NCI-H748 treated with DMSO at 0.1 percent for 48 hours (cell line): ENCODE results near the gene FAM174B.

Source experiments
- DNase-seq: peaks from one replicate; lab custom pipeline; 2025; lab: John Stamatoyannopoulos, UW

The FAM174B gene

GRCh38 chr15:92599394-92599970 lies 56.1 kb downstream of the FAM174B start:
- no peak for DNase-seq

DNA sequence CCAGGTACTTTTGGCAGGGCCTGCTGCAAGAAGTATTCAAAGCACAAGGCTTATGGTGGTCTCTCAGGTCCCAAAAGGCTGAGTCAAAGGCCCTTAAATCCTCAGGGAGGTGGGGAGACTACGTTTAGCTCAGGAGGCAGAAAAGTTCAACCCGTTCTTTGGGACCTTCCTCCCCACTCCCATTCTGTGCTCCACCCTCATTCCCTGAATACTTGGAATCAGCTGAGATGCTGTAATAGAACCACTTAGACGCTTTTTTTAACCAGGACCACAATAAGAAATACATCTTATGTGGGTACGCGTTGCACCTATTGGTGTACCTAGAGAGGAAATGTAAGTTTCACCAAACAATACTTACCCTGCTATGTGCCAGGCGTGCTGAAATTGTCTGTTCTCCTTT lies 58.0 kb downstream of the FAM174B start:
- DNase-seq, result no peak

- no peak for DNase-seq
Observed at GRCh38 chr15:92596623-92597022, 59.0 kb downstream of the FAM174B start.

DNA sequence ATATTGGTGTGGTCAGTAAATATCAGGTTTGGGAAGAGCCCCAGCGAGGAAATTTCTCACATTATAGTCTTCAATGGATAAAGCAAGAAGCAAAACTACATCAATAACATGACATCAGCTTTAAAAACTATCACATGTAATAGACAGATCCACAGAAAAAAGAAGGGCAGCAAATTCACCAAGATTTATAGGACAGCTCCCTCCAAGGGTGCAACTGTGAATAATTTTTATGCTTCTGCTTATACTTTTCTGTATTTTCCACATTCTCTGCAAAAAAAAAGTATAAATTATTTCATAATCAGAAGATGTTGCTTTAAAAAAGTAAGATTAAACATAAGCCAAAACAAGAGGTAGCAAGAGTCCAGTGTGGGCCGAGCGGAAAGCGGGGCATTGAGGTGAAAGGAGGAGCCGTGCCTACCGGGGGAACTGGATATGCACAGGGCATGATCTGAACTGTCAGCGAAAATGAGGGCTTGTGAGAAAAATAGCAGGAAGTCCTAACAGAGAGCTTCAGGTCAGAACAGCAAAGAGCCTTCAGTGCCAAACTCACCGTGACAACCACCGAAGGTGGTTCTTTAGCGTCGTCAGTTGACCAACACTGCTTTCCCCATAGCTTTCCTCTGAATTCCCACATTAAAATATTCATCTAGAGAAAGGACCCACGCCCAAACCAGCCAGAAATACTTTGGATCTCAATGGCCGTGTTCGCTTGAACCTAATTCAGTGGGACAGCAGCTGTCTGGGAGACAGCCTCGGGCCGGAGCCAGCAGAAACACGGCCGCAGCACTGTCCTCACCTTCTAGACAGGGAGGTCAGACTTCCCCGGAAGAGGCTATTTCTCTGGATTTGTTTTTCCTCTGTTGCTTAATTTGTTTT lies 59.8 kb downstream of the FAM174B start:
- DNase-seq, result no peak

GRCh38 chr15:92591275-92591674 lies 64.3 kb downstream of the FAM174B start:
- no peak for DNase-seq

- no peak for DNase-seq
Observed at GRCh38 chr15:92586966-92587365, 68.6 kb downstream of the FAM174B start.

DNA sequence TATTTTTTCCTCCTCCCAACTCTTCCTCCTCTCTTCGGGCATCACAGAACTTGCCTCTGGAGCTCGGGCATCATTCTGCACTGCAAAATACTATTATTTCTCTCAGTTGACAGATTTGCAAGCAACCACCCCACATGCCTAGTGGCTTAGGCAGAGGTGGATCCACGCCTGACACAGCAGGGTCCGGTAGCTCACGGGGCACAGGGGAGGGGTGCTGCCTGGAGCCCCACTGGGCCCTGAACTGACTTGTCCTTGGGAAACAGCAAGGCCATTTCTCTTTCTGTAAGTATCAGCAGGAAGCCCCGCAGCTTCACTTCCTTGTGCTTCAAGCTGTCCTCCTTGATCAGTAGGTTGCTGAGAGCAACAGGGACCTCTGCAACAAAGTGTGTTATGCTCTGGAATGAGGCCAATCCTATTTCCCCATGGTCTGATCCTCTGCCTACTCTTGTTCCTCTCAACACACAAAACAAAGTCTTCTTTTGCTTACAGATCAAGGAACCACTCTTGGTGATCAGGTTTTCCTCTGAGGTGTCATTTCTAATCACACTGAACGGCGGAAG lies 69.1 kb downstream of the FAM174B start:
- DNase-seq, result no peak

DNA sequence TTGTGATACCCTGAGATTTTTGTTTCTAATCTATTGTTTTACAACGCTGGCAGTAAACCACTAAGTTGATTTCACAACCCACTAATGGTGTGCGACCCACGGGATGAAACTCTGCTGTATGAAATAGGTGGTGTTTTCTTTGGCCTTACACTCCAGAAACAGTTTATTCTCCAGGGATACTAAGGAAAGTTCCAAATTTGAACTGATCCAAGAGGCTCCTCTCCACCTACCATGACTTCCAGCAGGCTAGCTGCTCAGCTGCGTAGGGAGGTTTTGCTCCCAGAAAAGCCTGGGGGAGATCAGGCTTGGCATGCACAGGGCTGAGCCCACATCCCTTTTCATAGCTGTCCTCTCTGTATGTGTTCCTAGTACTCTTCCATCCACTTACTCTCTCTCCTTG lies 71.5 kb downstream of the FAM174B start:
- DNase-seq, result no peak

GRCh38 chr15:92583096-92584034 lies 72.2 kb downstream of the FAM174B start:
- DNase-seq, result no peak

DNA sequence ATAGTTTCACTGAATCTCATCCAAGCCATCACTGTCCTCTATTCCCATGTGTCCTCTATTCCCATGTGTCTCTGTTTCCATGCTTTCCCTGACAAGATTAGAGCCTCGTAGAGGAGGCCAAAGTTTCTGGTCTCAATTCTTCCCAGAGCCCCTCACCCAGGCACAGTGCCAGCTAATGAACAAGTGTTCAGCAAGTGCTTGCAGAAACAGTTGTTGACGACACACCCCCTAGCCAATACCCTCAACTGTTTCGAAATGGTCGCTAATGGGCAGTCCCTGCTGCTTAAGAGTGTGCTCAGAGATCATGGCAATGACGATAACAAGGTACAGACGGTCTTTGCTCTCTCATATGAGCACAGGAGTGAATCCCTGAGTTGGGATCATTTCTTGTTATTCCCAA lies 73.4 kb downstream of the FAM174B start:
- no peak for DNase-seq

DNA sequence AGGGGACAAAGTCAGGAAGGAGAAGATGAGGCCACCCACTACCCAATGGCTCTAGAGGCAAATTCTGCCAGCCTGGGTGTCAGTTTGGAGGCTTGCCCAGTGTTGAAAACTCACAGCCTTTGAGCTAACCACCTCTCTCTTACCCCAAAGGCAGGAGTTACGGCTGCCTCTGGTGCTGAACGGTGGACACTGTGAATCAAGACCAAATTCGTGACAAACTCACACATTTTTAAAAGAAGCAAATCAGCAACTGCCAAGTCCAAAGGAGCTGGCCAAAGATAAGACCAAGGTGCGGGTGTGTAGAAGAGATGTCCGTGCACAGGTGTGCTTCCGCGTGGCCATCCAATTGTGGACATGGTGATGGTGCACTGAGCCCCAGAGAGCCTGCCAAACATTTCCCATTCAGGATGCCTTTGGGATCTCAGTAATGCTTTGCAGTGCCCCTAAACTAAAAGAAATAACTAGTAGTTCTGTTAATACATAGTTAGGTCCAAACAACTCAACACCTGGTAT lies 74.6 kb downstream of the FAM174B start:
- no peak for DNase-seq

- no peak for DNase-seq
Observed at GRCh38 chr15:92580521-92580920, 75.1 kb downstream of the FAM174B start.

DNA sequence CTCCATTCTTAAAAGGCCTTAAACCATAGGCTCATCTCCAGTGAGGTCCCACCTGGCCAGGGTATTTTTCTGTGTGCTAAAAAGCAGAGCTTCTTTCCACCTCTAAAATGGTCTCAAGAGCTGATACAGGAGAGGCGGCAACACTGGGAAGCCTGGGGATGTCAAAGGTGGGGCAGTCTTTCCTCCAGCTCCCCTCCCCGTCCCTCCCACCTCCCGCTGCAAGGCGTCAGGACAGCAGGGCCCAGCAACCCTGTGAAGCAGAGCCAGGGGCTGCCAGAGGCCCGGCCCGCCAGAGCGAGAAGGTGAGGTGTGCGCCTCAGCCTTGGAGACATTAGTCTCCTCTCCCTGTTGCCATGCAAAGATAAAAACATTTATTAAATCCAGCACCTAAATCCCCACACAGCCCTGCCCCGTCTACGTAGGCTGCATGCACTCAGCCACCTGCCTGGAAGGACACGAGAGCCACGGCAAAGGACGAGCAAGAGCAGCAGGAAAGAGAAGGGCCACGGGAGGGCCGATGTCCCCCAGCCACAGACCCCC lies 75.6 kb downstream of the FAM174B start:
- no peak for DNase-seq

- no peak for DNase-seq
Observed at GRCh38 chr15:92579486-92579885, 76.1 kb downstream of the FAM174B start.

- DNase-seq, result no peak
Observed at GRCh38 chr15:92578096-92578835, 77.3 kb downstream of the FAM174B start.

GRCh38 chr15:92576597-92577200 lies 78.9 kb downstream of the FAM174B start:
- no peak for DNase-seq

- DNase-seq, result no peak
Observed at GRCh38 chr15:92574566-92574965, 81.0 kb downstream of the FAM174B start.

GRCh38 chr15:92574161-92574560 lies 81.4 kb downstream of the FAM174B start:
- no peak for DNase-seq

GRCh38 chr15:92571824-92572223 lies 83.8 kb downstream of the FAM174B start:
- no peak for DNase-seq

DNA sequence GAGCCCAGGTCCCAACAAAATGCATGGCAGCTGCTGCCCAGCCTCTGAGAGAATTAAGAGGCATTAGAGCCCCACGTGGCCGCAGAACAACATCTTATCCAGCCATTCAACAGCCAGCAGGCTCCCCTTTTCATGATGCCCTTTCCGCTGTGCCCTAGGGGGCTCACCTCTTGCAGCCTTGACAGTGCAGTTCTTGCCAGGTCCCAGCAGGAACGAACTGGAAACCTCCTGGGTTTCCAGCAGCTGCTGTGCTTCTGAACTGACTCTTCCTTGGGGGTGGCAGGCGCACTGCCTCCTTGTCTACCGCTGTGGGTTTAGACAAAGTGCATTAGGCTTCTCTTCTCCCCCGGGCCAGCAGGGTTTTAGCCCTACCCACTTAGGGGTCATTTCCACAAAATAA lies 85.2 kb downstream of the FAM174B start:
- DNase-seq, result no peak

DNA sequence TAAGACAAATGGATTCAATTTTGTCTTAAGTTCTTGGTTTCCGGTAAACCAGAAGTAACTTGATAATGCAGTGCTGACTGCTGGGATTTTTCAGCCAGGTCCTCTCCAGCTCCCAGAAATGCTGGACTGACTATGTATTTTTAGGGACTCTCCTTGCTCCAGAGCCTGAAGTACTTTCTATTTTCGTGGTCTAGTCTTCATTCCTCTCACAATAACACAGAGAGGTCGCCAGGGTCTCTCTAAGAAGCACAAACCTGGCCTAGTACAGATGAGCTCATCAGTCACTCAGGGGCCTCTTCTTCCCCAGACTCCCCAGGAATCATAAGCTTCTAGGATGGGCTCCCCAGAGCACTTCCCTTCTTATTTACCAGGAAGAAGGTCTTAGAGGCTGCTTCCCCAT lies 85.8 kb downstream of the FAM174B start:
- no peak for DNase-seq
